HG02571 (cell line): ENCODE measurements around the gene PBX3.
"Not testable (repeated sequence)": the region's sequence is repeated elsewhere in the genome, so short reads cannot be mapped to it uniquely, and the experiment has no call there.

Experiments
- ATAC-seq: cut with Tn5 transposase; IDR thresholded peaks from one replicate; pipeline ENCODE4 v1.9.1; 2021; ENCODE audit warnings: mild to moderate bottlenecking, moderate library complexity; ENCODE audit not compliant: unreplicated experiment

PBX3 gene

GRCh38 chr9:125820100-125820804 is 73.1 kb downstream of the PBX3 start:
- no peak for ATAC-seq

- ATAC-seq: no peak
These were observed 73.9 kb downstream of the PBX3 start for GRCh38 chr9:125821078-125821477.

GRCh38 chr9:125822160-125822559 is 75.0 kb downstream of the PBX3 start:
- no peak for ATAC-seq

- ATAC-seq: no peak
These were observed 75.7 kb downstream of the PBX3 start for GRCh38 chr9:125822902-125823301.

- ATAC-seq: not testable (repeated sequence)
These were observed 76.8 kb downstream of the PBX3 start for GRCh38 chr9:125823874-125824406.

GRCh38 chr9:125825762-125826161 is 78.6 kb downstream of the PBX3 start:
- no peak for ATAC-seq

GRCh38 chr9:125826850-125827249 is 79.7 kb downstream of the PBX3 start:
- no peak for ATAC-seq

- no peak for ATAC-seq
These were observed 82.6 kb downstream of the PBX3 start for GRCh38 chr9:125829743-125830142.

- ATAC-seq: no peak
These were observed 83.9 kb downstream of the PBX3 start for GRCh38 chr9:125831054-125831453.

GRCh38 chr9:125831616-125832015 is 84.4 kb downstream of the PBX3 start:
- ATAC-seq: no peak

- ATAC-seq: no peak
These were observed 88.5 kb downstream of the PBX3 start for GRCh38 chr9:125835655-125836054.

- ATAC-seq: no peak
These were observed 92.1 kb downstream of the PBX3 start for GRCh38 chr9:125839317-125839716.

GRCh38 chr9:125841444-125841843 is 94.3 kb downstream of the PBX3 start:
- ATAC-seq: no peak

GRCh38 chr9:125842242-125842641 is 95.1 kb downstream of the PBX3 start:
- no peak for ATAC-seq

GRCh38 chr9:125843646-125844045 is 96.5 kb downstream of the PBX3 start:
- ATAC-seq: no peak

GRCh38 chr9:125844611-125845010 is 97.4 kb downstream of the PBX3 start:
- ATAC-seq: no peak

GRCh38 chr9:125845271-125845808 is 98.2 kb downstream of the PBX3 start:
- no peak for ATAC-seq

- no peak for ATAC-seq
These were observed 100.6 kb downstream of the PBX3 start for GRCh38 chr9:125847735-125848134.

GRCh38 chr9:125850106-125850632 is 103.0 kb downstream of the PBX3 start:
- no peak for ATAC-seq

GRCh38 chr9:125850763-125851162 is 103.6 kb downstream of the PBX3 start:
- no peak for ATAC-seq

GRCh38 chr9:125851979-125852378 is 104.8 kb downstream of the PBX3 start:
- ATAC-seq: no peak

- ATAC-seq: no peak
These were observed 105.2 kb downstream of the PBX3 start for GRCh38 chr9:125852386-125852785.
